GM20000 (cell line): Measurements from ENCODE around the gene TMEM114.

Experiments used
- DNase-seq: peaks from one replicate; pipeline ENCODE4 v3.0.0; 2012; ENCODE audit warnings: low spot score
- TF ChIP-seq, protein P1 (sequence below): IDR thresholded peaks from 2 replicates; pipeline ENCODE4 v1.5.1; 2012; ENCODE audit warnings: mild to moderate bottlenecking, control low read depth; ENCODE audit errors: extremely low read depth, missing control alignments

TMEM114 gene

DNA sequence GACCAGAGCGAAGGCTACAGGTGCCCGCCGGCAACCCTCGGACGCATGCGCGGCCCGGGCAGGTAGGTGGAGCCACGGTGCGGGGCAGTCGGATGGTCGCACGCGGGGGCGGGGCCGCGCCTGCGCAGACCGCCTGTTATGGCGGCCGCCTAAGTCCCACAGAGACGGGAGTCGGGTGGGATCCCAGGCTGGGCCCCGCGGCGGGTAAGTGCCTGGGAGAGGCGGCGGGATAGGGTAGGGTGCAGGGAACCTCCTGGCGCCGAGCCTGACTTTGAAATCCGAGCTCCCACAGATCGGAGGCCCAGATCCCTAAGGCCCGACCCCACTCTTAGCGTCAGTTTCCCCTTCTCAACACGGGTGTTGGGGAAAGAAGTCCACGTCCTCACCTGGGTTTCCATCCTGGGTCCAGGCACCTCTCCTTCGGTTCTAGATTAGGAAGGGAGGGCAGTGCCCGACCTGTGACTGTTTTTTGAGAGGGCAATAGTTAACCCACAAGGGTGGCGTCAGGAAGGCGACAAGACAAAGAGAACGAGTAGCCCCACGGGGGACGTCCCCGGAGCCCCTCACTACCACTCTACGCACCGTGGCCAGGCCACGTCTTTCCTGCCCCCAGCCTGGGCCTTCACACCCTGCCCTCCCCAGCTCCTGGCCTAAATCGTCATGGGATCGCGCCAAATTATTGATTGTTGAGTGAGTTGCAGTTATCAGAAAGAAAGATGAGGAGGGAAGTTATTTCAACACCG, 31.4 kb upstream of the TMEM114 start, which contains the start of gene METTL22:
Gene METTL22, plus strand, starts transcription at position 127 of the 743 bp plus-strand sequence. CDS start 3,968 bp downstream, outside the sequence.
- peak; percentile 98 for DNase-seq
- TF ChIP-seq, protein P1, sequence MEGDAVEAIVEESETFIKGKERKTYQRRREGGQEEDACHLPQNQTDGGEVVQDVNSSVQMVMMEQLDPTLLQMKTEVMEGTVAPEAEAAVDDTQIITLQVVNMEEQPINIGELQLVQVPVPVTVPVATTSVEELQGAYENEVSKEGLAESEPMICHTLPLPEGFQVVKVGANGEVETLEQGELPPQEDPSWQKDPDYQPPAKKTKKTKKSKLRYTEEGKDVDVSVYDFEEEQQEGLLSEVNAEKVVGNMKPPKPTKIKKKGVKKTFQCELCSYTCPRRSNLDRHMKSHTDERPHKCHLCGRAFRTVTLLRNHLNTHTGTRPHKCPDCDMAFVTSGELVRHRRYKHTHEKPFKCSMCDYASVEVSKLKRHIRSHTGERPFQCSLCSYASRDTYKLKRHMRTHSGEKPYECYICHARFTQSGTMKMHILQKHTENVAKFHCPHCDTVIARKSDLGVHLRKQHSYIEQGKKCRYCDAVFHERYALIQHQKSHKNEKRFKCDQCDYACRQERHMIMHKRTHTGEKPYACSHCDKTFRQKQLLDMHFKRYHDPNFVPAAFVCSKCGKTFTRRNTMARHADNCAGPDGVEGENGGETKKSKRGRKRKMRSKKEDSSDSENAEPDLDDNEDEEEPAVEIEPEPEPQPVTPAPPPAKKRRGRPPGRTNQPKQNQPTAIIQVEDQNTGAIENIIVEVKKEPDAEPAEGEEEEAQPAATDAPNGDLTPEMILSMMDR: no peak

DNA sequence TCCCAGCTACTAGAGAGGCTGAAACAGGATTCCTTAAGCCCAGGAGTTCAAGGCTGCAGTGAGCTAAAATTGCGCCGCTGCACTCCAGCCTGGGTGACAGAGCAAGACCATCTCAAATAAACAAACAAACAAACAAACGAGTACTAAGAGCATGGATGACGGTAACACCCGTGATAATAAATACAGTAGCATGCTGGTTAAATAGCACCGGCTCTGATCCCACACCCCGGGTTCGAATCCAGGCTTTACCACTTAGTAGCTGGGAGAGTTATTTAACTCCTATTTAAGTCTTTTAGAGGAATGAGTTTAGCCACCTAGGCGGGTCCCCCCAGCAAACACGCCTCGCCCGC, 30.9 kb upstream of the TMEM114 start:
- no peak for DNase-seq
- TF ChIP-seq, protein P1: no peak

DNA sequence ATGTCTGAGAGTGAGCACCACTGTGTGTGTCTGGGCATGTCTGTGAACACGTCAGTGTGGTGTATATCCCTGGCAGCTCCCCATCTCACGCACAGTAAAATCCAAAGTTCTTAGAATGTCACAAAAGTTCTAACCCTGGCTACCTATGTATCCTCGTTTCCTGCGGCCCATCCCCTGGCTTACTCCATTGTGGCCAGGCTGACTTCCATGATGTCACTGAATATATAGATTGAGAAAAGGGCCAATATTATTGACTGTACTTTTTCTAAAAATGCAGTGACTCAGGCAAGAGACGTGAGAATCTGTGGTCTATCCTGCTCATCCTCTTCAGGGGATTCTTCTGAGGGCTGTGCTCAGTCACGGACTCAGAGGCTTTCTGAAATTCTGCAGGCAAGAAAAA, 30.2 kb upstream of the TMEM114 start:
- TF ChIP-seq, protein P1: no peak

DNA sequence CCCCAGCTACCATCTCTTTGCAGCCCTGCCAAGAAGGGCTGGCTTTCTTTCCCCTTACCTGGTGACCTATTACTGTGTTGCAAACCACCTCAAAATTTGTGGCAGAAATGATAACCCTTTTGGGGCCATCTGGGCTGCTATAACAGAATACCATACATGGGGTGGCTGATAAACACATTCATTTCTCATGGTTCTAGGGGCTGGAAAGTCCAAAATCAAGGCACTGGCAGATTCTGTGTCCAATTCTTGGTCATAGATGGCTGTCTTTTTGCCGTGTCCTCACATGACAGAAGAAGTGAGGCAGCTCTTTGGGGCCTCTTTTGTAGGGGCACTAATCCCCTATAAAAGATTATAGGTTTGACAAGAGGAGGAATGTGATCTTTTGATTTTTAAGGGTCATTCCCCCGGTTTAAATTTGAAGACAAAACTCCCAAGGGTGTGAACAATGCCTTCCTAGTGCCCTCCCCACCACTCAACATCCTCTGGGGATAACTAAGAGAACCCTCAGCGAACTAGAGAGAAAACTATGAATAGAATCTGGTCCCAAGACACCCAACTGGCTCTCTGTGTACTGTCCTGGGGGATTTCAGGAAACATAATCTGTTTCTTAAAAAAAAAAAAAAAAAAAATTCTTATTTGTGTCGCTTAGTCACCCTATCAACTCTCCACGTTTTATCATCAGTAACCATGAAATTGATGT, 29.5 kb upstream of the TMEM114 start:
- DNase-seq: no peak
- TF ChIP-seq, protein P1: no peak

More for the DNA sequence above, 30.2 kb upstream of the TMEM114 start:
- DNase-seq: no peak

DNA sequence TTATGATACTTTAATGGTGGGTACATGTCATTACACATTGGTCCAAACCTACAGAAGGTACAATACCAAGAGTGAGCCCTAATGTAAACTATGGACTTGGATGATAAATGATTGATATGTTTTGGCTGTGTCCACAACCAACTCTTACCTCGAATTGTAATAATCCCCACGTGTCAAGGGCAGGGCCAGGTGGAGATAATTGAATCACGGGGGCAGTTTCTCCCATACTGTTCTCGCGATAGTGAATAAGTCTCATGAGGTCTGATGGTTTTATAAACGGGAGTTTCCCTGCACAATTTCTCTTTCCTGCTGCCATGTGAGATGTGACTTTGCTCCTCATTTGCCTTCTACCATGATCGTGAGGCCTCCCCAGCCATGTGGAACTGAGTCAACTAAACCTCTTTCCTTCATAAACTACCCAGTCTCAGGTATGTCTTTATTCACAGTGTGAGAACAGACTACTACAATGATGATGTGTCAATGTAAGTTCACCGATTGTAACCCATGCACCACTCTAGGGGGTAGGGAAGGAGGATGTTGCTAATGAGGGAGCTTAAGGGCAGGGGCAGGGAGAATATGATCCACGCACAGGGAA, 24.2 kb upstream of the TMEM114 start:
- TF ChIP-seq, protein P1: no peak
- no peak for DNase-seq

DNA sequence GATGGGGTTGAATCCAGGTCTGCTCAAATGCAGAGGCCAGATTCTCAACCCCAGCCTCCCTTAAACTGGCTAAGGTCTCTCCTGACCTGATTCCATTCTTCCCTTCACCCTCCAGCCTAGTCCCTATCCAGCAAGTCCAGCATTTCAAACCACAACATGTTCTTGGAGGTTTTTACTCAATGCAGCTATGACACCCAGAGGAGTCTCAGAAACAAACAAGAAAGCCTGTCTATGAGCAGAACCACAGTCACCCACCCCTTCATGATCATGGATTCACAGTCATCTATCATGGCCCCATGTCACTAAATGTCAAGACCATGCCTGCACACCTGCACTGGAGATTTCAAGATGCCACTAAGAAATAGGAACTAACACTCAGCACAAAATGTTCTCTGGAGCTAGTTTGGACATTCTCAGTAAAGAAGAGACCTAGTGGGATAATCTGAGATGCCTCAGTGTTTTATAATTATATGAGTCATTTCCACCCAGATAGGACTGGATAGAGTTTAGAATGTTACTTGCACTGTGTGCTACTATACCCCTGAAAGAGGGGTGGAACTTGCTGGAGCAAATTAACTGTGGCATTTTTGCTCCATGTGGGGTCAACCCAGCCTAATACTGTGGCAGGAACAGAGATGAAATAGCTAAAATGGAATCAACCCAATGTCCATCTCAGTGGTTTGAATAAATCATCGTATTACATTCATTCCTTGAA, 21.7 kb upstream of the TMEM114 start:
- no peak for DNase-seq
- TF ChIP-seq, protein P1: no peak
